ENCODE results near the gene MID1IP1. TPM values are rescaled to one million over a fixed set of nuclear protein-coding genes. Genes with fewer than 3 reads are reported as not detected.

Gene MID1IP1
- total and polyA plus RNA-seq, 8 donors, result 16.7 to 69.3 (median 49.7) TPM

GRCh38 chrX:38847903-38848230, 46.6 kb downstream of the MID1IP1 start:
- peak overlapping the region in 2 of 5 donors; percentile 10 to 65 for H3K27ac ChIP-seq
- 35 to 62% (median 43%) methylated on average over 1 of the region's 1 CpG; no CpG with 5 or more reads in 1 of the 5 donors for WGBS, 5 donors
- H3K4me1 ChIP-seq, result no peaks in the 10 kb centered on the region
- no peaks in the 10 kb centered on the region for H3K36me3 ChIP-seq
- intact Hi-C loops (cut with DNase I; ENCODE audit: low total_unique reads), result no loop called here
- no peak for DNase-seq
- H3K4me3 ChIP-seq, result no peak overlapping the region
- H3K27me3 ChIP-seq, result no peaks in the 10 kb centered on the region
- no peaks in the 10 kb centered on the region for H3K9me3 ChIP-seq
- TF ChIP-seq POLR2AphosphoS5 (IDR thresholded peaks at IDR 0.05) (no peak), POLR2A (IDR thresholded peaks at IDR 0.05) (no peak), EP300 (IDR thresholded peaks at IDR 0.05) (no peak), CTCF (IDR thresholded peaks at IDR 0.05) (no peak)

DNA sequence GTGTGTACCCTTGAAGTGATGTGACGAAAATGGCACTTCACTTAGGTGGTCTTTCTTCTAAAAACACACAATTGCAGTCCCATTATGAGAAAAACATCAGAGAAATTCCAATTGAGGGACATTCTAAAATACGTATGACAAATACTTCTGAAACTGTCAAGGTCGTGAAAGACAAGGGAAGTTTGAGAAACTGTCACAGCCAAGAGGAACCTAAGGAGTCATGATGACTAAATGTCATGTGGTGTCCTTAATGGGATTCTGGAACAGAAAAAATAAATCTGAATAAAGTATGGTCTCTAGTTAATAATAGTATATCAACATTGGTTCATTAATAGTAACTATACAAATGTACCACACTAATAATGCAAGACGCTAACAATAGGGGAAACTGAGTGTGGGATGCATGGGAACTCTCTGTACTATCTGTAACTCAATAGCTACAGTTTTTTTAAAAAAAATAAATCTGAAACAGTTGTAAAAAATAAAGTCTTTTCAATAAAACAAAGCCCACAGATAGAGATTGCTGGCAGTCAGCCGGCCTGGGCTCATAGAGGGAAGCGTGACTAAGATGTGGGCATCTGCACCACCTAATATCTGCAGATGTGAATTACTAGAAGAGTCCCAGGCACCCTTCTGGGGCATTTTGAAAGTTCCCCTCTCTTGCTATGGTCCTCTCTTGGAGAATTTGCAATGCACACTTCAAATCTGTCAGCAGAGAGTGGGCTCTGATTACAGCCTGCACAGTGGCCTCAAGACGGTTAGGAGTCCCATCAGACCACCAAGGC, 47.6 kb downstream of the MID1IP1 start:
- Histone ChIP-seq H3K36me3 (no peaks in the 10 kb centered on the region), H3K4me3 (no peak overlapping the region), H3K27me3 (no peaks in the 10 kb centered on the region), H3K4me1 (no peaks in the 10 kb centered on the region), H3K9me3 (no peaks in the 10 kb centered on the region), H3K27ac (no peak overlapping the region)
- intact Hi-C loops (cut with DNase I; ENCODE audit: low total_unique reads), result no loop called here
- WGBS, 5 donors, result 83 to 93% (median 92%) methylated on average over 7 of the region's 7 CpGs
- TF ChIP-seq POLR2A (IDR thresholded peaks at IDR 0.05) (no peak), EP300 (IDR thresholded peaks at IDR 0.05) (no peak), CTCF (IDR thresholded peaks at IDR 0.05) (no peak), POLR2AphosphoS5 (IDR thresholded peaks at IDR 0.05) (no peak)
- DNase-seq, result no peak

DNA sequence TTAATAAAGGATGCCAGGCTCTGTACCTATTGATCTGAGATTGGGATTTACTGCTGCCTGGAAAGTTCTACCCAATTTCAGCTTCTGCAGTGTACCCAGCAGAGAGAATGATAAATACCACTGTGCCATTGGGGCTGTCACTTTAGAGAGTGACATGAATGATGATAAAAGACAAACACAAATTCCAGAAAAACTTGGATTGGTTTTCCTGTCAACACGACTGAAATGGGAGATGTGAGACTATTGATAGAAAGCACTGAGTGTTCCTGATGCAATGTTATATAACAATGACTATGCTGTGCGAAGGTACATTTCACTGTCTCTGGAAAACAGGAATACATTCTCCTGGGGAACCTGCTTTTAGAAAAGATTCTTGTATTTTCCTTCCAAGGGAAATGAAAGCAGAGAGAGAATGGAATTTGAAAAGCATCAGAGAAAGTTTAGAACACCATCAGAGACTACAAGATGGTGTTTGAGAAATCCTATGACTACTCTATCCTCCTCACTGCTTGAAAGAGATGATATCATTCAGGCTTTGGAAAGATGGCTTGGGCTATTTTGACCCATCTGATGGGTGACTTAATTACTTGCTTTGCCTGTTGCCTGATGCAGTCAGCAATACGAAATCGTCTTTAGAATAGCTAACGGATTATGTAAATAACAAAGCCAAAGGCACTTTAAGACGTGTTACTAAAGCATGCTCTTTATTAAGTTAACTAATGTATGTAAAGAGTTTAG, 49.7 kb downstream of the MID1IP1 start:
- no peak for DNase-seq
- no peaks in the 10 kb centered on the region for H3K4me1 ChIP-seq
- H3K27ac ChIP-seq, result no peak overlapping the region
- intact Hi-C loops (cut with DNase I; ENCODE audit: low total_unique reads), result no loop called here
- 77 to 81% (median 80%) methylated on average over 6 of the region's 6 CpGs for WGBS, 5 donors
- no peaks in the 10 kb centered on the region for H3K36me3 ChIP-seq
- H3K4me3 ChIP-seq, result no peak overlapping the region
- TF ChIP-seq POLR2A (IDR thresholded peaks at IDR 0.05) (no peak), POLR2AphosphoS5 (IDR thresholded peaks at IDR 0.05) (no peak), CTCF (IDR thresholded peaks at IDR 0.05) (no peak), EP300 (IDR thresholded peaks at IDR 0.05) (no peak)
- no peaks in the 10 kb centered on the region for H3K27me3 ChIP-seq
- H3K9me3 ChIP-seq, result no peaks in the 10 kb centered on the region

GRCh38 chrX:38854305-38854704, 53.0 kb downstream of the MID1IP1 start:
- DNase-seq, result no peak
- H3K9me3 ChIP-seq, result no peaks in the 10 kb centered on the region
- no peak overlapping the region for H3K27ac ChIP-seq
- no peak overlapping the region for H3K4me3 ChIP-seq
- WGBS, 5 donors, result 35 to 59% (median 47%) methylated on average over 3 of the region's 3 CpGs
- H3K27me3 ChIP-seq, result no peaks in the 10 kb centered on the region
- TF ChIP-seq EP300 (IDR thresholded peaks at IDR 0.05) (no peak), POLR2AphosphoS5 (IDR thresholded peaks at IDR 0.05) (no peak), CTCF (IDR thresholded peaks at IDR 0.05) (no peak), POLR2A (IDR thresholded peaks at IDR 0.05) (no peak)
- intact Hi-C loops (cut with DNase I; ENCODE audit: low total_unique reads), result no loop called here
- no peaks in the 10 kb centered on the region for H3K36me3 ChIP-seq
- H3K4me1 ChIP-seq, result no peaks in the 10 kb centered on the region

Other genes starting within 250 kb of the MID1IP1 start
- gene TSPAN7, start 239.9 kb upstream of the MID1IP1 start, total RNA-seq, result 10 to 100 TPM in 3 of 5 donors, under 1 TPM in 1, not detected in 1; 0.45 to 35.9 (median 19.5) TPM
- gene TSPAN7, start 239.9 kb upstream of the MID1IP1 start, polyA plus RNA-seq, result 10 to 100 TPM in 2 of 3 donors, 1 to 10 TPM in 1; 3.6 to 12.0 (median 10.7) TPM